Activated B cell treated with CpG ODN at 0.5 μM for 24 hours (primary cell): ENCODE measurements around the gene FNDC3A. TPM values are rescaled to one million over a fixed set of nuclear protein-coding genes. Genes with fewer than 3 reads are reported as not detected.
"Not testable (repeated sequence)": the region's sequence is repeated elsewhere in the genome, so short reads cannot be mapped to it uniquely, and the experiment has no call there.

Experiments
- ATAC-seq: fragments of 200-7000 bp; cut with Tn5 transposase; one replicate; pipeline ENCODE4 v1.10.0; 2021; ENCODE audit warnings: low read depth, mild to moderate bottlenecking, moderate library complexity
- CTCF ChIA-PET: fragments of 350-600 bp; sonication (Branson Sonifier 250); formaldehyde crosslinking; loops from one replicate; lab custom pipeline; 2021; ENCODE audit warnings: antibody characterized with exemption; lab: Charles Lee
- POLR2A ChIA-PET: fragments of 350-600 bp; sonication (Branson Sonifier 250); formaldehyde crosslinking; loops from one replicate; lab custom pipeline; 2021; ENCODE audit warnings: antibody characterized with exemption; lab: Charles Lee
- DNase-seq: peaks from one replicate; pipeline ENCODE4 v3.0.0; 2022
- H3K27ac Mint-ChIP-seq: one replicate; pipeline ENCODE4 v1.8.0; 2020; ENCODE audit warnings: mixed read lengths
- H3K27me3 Mint-ChIP-seq: one replicate; pipeline ENCODE4 v1.8.0; 2021; ENCODE audit warnings: mixed read lengths
- H3K36me3 Mint-ChIP-seq: one replicate; pipeline ENCODE4 v1.8.0; 2021; ENCODE audit warnings: low read depth, mixed read lengths
- H3K4me1 Mint-ChIP-seq: one replicate; pipeline ENCODE4 v1.8.0; 2021; ENCODE audit warnings: mixed read lengths
- H3K4me3 Mint-ChIP-seq: one replicate; pipeline ENCODE4 v1.8.0; 2020; ENCODE audit warnings: mild to moderate bottlenecking, mixed read lengths
- H3K9me3 Mint-ChIP-seq: one replicate; pipeline ENCODE4 v1.8.0; 2020; ENCODE audit warnings: mixed read lengths
- intact Hi-C: fragments of 100-400 bp; cut with micrococcal nuclease; formaldehyde crosslinking; loops from one replicate; pipeline ENCODE4 v1.15.1; 2024
- total RNA-seq: library from RNA; stranded (reverse); gene quantifications from 2 replicates; pipeline ENCODE4 v1.2.3, GENCODE V29; 2022
- TF ChIP-seq, protein P1 (sequence below): fragments of 200-600 bp; IDR thresholded peaks from one replicate; pipeline ENCODE4 v1.8.0; 2022; ENCODE audit warnings: antibody characterized with exemption, mild to moderate bottlenecking

The FNDC3A gene
- total RNA-seq, 1 donor from 2014 or later: 34.1 TPM

DNA sequence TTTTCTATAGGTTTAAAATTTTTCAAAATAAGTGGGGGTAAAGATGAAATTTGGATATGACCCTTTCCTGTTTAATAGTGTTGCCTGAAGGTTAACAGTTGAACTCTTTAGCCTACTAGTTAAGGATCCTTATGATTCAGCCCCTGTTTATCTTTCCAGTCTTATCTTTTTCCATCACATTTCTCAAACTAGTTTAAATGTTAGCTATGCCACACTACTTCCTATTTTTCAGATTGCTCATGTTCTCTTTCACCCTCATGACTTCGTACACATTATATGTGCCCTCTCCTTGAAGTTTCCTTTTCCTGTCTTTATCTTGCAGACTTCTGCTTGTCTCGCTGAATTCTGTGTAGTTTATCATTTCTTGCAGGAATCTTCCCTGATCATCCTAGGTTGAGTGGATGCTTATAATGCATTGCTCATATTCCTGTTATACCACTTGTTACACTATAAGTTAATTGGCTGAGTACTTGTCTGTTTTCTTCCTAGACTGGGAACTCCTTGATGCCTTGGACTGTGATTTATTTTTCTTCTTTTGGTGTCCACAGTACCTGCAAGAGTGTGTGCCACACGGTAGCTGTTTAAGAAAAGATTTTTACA lies 86.7 kb downstream of the FNDC3A start:
- ATAC-seq (no peak), DNase-seq (no peak)
- Mint-ChIP-seq H3K36me3 (peaks cover 15% of the 10 kb centered on the region), H3K4me1 (peaks cover 19% of the 10 kb centered on the region), H3K27me3 (no peaks in the 10 kb centered on the region), H3K4me3 (no peak overlapping the region), H3K27ac (no peak overlapping the region), H3K9me3 (no peaks in the 10 kb centered on the region)
- TF ChIP-seq, protein P1, sequence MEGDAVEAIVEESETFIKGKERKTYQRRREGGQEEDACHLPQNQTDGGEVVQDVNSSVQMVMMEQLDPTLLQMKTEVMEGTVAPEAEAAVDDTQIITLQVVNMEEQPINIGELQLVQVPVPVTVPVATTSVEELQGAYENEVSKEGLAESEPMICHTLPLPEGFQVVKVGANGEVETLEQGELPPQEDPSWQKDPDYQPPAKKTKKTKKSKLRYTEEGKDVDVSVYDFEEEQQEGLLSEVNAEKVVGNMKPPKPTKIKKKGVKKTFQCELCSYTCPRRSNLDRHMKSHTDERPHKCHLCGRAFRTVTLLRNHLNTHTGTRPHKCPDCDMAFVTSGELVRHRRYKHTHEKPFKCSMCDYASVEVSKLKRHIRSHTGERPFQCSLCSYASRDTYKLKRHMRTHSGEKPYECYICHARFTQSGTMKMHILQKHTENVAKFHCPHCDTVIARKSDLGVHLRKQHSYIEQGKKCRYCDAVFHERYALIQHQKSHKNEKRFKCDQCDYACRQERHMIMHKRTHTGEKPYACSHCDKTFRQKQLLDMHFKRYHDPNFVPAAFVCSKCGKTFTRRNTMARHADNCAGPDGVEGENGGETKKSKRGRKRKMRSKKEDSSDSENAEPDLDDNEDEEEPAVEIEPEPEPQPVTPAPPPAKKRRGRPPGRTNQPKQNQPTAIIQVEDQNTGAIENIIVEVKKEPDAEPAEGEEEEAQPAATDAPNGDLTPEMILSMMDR: no peak
- ChIA-PET CTCF (interaction anchor here (0.7 kb wide), 1 partner anchor 527 kb away, joined by 3 read pairs; no protein-coding TSS in a partner anchor), POLR2A (no interaction called here)
- intact Hi-C loops: no loop called here

DNA sequence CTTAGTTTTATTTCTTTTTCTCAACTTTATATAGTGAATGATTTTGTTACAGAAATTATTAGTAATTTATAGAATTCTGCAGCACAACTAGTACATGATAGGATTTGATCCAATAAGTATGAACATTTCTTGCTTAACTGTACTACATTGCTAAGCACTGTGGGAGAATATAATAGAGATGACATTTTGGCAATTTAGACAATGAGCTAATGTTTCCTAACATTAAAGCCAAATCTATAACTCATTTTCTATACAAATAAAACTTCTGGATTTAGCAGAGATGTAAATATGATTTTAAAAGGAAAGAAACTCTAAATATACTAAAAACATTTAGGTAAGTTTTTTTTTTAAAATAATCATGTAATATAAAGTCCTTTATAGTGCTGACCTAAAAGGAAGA lies 87.3 kb downstream of the FNDC3A start:
- ATAC-seq (no peak), DNase-seq (no peak)
- Mint-ChIP-seq H3K36me3 (peaks cover 14% of the 10 kb centered on the region), H3K27me3 (no peaks in the 10 kb centered on the region), H3K9me3 (no peaks in the 10 kb centered on the region), H3K4me1 (peaks cover 19% of the 10 kb centered on the region), H3K27ac (no peak overlapping the region), H3K4me3 (no peak overlapping the region)
- CTCF ChIA-PET: interaction anchor here (0.7 kb wide), 1 partner anchor 528 kb away, joined by 3 read pairs; no protein-coding TSS in a partner anchor
- intact Hi-C loops: no loop called here
- POLR2A ChIA-PET: no interaction called here
- TF ChIP-seq, protein P1: no peak

DNA sequence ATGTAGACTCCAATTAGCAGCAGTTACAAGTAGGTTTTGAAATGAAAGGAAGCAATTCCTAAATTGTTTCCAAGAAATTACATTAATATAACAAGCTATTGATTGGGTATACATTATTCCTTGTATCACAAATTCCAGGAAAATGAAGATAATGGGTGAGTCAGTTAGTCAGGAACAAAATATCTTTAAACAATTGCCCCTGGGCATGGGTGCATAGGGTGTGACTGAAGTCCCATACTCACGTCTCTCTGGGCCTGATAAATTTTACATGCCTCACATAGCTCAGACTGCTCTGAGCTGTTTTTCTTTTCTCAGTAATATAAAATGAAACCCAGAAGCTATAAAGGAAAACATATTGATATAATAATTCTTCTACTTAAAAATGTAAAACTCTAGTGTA lies 87.8 kb downstream of the FNDC3A start:
- DNase-seq (no peak), ATAC-seq (no peak)
- peaks cover 15% of the 10 kb centered on the region for H3K4me1 Mint-ChIP-seq
- ChIA-PET POLR2A (no interaction called here), CTCF (no interaction called here)
- H3K9me3 Mint-ChIP-seq: no peaks in the 10 kb centered on the region
- TF ChIP-seq, protein P1: no peak
- no peaks in the 10 kb centered on the region for H3K27me3 Mint-ChIP-seq
- intact Hi-C loops: no loop called here
- peaks cover 14% of the 10 kb centered on the region for H3K36me3 Mint-ChIP-seq
- H3K4me3 Mint-ChIP-seq: no peak overlapping the region
- H3K27ac Mint-ChIP-seq: no peak overlapping the region

DNA sequence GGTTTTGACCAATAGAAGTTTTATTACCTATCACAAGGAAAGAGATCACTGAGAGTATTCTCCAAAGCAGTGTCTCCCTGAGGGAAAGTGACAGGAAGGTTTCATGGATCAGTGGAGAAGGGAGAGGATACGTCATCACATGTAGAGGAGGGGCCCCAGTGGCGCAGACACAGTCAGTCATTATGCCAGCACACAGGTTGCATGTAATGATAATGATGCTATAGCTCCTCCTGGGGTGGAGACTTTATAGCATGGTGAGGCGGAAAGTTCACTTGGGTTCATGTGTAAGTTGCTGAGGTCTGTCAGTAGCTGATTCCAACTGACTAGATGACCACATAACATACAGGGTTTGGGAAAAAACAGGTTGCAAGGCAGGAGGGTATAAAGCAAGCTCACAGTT lies 88.8 kb downstream of the FNDC3A start:
- POLR2A ChIA-PET: no interaction called here
- no peak overlapping the region for H3K27ac Mint-ChIP-seq
- peaks cover 16% of the 10 kb centered on the region for H3K36me3 Mint-ChIP-seq
- CTCF ChIA-PET: no interaction called here
- TF ChIP-seq, protein P1: no peak
- intact Hi-C loops: no loop called here
- H3K27me3 Mint-ChIP-seq: no peaks in the 10 kb centered on the region
- no peak for ATAC-seq
- no peak overlapping the region for H3K4me3 Mint-ChIP-seq
- H3K9me3 Mint-ChIP-seq: no peaks in the 10 kb centered on the region
- DNase-seq: no peak
- H3K4me1 Mint-ChIP-seq: peaks cover 10% of the 10 kb centered on the region

DNA sequence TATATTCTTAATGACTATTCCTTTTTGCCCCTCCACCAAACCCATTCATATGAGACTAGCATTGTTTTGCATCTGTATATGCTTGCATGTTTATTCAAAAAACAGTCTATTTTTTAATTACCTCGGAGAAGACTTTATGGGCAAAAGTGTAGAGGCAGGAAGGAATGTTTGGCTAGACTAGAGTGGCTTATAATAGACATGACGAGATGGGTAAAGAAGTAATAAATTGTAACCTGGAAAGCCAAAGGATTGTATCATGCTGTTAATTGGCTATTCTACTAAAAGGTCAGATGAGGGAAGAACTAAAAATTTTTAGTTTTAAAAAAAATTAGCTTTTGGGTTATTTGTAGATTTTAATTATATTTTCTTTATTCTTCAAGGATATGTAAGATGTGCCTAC lies 91.1 kb downstream of the FNDC3A start:
- peaks cover 10% of the 10 kb centered on the region for H3K4me1 Mint-ChIP-seq
- CTCF ChIA-PET: no interaction called here
- H3K36me3 Mint-ChIP-seq: peaks cover 26% of the 10 kb centered on the region
- no peak overlapping the region for H3K4me3 Mint-ChIP-seq
- H3K9me3 Mint-ChIP-seq: no peaks in the 10 kb centered on the region
- POLR2A ChIA-PET: no interaction called here
- no peak for DNase-seq
- H3K27me3 Mint-ChIP-seq: no peaks in the 10 kb centered on the region
- intact Hi-C loops: no loop called here
- ATAC-seq: no peak
- TF ChIP-seq, protein P1: no peak
- H3K27ac Mint-ChIP-seq: no peak overlapping the region

DNA sequence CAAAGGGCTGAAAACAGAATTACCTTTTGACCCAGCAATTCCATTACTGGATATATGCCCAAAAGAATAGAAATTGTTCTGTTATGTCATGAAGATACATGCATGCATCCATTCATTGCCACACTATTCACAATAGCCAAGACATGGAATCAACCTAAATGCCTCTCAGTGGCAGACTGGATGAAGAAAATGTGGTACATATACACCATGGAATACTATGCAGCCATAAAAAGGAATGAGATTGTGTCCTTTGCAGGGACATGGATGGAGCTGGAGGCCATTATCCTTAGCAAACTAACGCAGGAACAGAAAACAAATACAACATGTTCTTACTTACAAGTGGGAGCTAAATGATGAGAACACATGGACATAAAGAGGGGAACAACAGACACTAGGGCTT lies 92.8 kb downstream of the FNDC3A start:
- H3K4me1 Mint-ChIP-seq, POLR2A ChIA-PET, H3K9me3 Mint-ChIP-seq, intact Hi-C loops, H3K4me3 Mint-ChIP-seq, H3K27me3 Mint-ChIP-seq, H3K27ac Mint-ChIP-seq, ATAC-seq, DNase-seq, CTCF ChIA-PET: not testable (repeated sequence)
- peaks cover 26% of the 10 kb centered on the region for H3K36me3 Mint-ChIP-seq

DNA sequence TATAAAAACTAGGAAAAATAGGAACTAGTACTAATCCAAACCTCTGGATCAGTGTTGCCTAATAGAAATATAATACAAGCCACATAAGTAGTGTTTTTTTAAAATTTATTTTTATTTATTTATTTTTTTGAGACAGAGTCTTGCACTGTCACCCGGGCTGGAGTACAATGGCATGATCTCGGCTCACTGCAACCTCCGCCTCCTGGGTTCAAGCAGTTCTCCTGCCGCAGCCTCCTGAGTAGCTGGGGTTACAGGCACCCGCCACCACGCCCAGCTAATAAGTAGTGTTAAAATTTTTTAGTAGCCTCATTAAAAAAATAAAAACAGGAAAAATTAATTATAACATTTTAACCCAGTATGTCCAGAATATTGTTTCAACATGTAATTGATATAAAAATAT lies 94.3 kb downstream of the FNDC3A start:
- ATAC-seq, H3K27ac Mint-ChIP-seq, H3K4me3 Mint-ChIP-seq, DNase-seq, H3K4me1 Mint-ChIP-seq, intact Hi-C loops, POLR2A ChIA-PET, H3K9me3 Mint-ChIP-seq, H3K27me3 Mint-ChIP-seq, CTCF ChIA-PET: not testable (repeated sequence)
- peaks cover 24% of the 10 kb centered on the region for H3K36me3 Mint-ChIP-seq
